ENCODE results near the gene REV3L. TPM values are rescaled to one million over a fixed set of nuclear protein-coding genes. Genes with fewer than 3 reads are reported as not detected.

The REV3L gene
- total and polyA plus RNA-seq, 2 of the 8 experiments (the other 6 are each of a cell fraction or from before 2014, with no cell fraction given), result 2.1 to 6.6 TPM

DNA sequence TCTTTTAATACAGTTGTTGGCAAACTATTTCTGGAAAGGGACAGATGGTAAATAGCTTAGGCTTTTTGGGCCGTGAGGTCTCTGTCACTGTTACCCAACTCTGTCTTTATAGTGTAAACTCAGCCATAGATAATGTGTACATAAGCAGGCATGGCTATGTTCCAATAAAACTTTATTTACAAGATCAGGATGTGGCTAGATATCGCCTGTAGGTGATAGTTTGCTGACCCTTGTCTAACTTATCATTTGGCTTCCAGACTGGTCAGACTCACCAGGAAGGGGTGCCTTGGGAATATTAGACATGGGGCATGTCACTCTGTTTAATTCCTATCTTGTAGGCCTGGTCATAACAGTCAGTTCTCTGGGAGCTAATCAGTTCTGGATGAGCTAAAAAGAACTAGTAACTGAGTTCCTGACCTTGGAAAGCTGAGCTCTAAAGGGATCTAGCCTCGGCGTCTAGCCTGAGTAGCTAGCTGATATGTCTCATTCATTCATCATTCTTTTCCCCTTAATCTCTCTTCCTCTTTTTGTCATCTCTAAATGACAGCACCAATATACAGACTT lies 232.1 kb downstream of the REV3L start (continued):
- TF ChIP-seq, protein P1, sequence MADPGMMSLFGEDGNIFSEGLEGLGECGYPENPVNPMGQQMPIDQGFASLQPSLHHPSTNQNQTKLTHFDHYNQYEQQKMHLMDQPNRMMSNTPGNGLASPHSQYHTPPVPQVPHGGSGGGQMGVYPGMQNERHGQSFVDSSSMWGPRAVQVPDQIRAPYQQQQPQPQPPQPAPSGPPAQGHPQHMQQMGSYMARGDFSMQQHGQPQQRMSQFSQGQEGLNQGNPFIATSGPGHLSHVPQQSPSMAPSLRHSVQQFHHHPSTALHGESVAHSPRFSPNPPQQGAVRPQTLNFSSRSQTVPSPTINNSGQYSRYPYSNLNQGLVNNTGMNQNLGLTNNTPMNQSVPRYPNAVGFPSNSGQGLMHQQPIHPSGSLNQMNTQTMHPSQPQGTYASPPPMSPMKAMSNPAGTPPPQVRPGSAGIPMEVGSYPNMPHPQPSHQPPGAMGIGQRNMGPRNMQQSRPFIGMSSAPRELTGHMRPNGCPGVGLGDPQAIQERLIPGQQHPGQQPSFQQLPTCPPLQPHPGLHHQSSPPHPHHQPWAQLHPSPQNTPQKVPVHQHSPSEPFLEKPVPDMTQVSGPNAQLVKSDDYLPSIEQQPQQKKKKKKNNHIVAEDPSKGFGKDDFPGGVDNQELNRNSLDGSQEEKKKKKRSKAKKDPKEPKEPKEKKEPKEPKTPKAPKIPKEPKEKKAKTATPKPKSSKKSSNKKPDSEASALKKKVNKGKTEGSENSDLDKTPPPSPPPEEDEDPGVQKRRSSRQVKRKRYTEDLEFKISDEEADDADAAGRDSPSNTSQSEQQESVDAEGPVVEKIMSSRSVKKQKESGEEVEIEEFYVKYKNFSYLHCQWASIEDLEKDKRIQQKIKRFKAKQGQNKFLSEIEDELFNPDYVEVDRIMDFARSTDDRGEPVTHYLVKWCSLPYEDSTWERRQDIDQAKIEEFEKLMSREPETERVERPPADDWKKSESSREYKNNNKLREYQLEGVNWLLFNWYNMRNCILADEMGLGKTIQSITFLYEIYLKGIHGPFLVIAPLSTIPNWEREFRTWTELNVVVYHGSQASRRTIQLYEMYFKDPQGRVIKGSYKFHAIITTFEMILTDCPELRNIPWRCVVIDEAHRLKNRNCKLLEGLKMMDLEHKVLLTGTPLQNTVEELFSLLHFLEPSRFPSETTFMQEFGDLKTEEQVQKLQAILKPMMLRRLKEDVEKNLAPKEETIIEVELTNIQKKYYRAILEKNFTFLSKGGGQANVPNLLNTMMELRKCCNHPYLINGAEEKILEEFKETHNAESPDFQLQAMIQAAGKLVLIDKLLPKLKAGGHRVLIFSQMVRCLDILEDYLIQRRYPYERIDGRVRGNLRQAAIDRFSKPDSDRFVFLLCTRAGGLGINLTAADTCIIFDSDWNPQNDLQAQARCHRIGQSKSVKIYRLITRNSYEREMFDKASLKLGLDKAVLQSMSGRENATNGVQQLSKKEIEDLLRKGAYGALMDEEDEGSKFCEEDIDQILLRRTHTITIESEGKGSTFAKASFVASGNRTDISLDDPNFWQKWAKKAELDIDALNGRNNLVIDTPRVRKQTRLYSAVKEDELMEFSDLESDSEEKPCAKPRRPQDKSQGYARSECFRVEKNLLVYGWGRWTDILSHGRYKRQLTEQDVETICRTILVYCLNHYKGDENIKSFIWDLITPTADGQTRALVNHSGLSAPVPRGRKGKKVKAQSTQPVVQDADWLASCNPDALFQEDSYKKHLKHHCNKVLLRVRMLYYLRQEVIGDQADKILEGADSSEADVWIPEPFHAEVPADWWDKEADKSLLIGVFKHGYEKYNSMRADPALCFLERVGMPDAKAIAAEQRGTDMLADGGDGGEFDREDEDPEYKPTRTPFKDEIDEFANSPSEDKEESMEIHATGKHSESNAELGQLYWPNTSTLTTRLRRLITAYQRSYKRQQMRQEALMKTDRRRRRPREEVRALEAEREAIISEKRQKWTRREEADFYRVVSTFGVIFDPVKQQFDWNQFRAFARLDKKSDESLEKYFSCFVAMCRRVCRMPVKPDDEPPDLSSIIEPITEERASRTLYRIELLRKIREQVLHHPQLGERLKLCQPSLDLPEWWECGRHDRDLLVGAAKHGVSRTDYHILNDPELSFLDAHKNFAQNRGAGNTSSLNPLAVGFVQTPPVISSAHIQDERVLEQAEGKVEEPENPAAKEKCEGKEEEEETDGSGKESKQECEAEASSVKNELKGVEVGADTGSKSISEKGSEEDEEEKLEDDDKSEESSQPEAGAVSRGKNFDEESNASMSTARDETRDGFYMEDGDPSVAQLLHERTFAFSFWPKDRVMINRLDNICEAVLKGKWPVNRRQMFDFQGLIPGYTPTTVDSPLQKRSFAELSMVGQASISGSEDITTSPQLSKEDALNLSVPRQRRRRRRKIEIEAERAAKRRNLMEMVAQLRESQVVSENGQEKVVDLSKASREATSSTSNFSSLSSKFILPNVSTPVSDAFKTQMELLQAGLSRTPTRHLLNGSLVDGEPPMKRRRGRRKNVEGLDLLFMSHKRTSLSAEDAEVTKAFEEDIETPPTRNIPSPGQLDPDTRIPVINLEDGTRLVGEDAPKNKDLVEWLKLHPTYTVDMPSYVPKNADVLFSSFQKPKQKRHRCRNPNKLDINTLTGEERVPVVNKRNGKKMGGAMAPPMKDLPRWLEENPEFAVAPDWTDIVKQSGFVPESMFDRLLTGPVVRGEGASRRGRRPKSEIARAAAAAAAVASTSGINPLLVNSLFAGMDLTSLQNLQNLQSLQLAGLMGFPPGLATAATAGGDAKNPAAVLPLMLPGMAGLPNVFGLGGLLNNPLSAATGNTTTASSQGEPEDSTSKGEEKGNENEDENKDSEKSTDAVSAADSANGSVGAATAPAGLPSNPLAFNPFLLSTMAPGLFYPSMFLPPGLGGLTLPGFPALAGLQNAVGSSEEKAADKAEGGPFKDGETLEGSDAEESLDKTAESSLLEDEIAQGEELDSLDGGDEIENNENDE (IDR thresholded peaks at IDR 0.05; ENCODE audit: insufficient replicate concordance, low read length), result no peak
- TF ChIP-seq SUZ12 (IDR thresholded peaks at IDR 0.05; ENCODE audit: low read length) (no peak), CBX5 (IDR thresholded peaks at IDR 0.05; ENCODE audit: low read depth, low read length) (no peak), RBBP5 (IDR thresholded peaks at IDR 0.05; ENCODE audit: borderline replicate concordance, low read depth, low read length) (no peak), NANOG (IDR thresholded peaks at IDR 0.05; ENCODE audit: insufficient read depth, low read depth, low read length, poor library complexity, severe bottlenecking) (no peak), SIRT6 (IDR thresholded peaks at IDR 0.05; ENCODE audit: low read length) (no peak), FOSL1 (IDR thresholded peaks at IDR 0.05; ENCODE audit: insufficient read depth, low read depth, low read length) (no peak), POLR2A (IDR thresholded peaks at IDR 0.05; ENCODE audit: control extremely low read depth in 1 of 2, low read depth in 2 of 2, low read length in 2 of 2) (no peak), RAD21 (IDR thresholded peaks at IDR 0.05 in 1 of 2, conservative IDR thresholded peaks at IDR 0.05 in 1 of 2; ENCODE audit: low read depth in 2 of 2, low read length in 2 of 2) (no peak), GTF2F1 (IDR thresholded peaks at IDR 0.05; ENCODE audit: borderline replicate concordance, low read depth, low read length) (no peak)

Measured in H1 (cell line).